GM18511 (cell line): ENCODE data around the gene AWAT2.
"Not testable (repeated sequence)": the region's sequence is repeated elsewhere in the genome, so short reads cannot be mapped to it uniquely, and the experiment has no call there.

Experiments
- ATAC-seq: cut with Tn5 transposase; IDR thresholded peaks from one replicate; pipeline ENCODE4 v1.9.1; 2021; ENCODE audit warnings: mild to moderate bottlenecking, moderate library complexity; ENCODE audit not compliant: unreplicated experiment

The AWAT2 gene

DNA sequence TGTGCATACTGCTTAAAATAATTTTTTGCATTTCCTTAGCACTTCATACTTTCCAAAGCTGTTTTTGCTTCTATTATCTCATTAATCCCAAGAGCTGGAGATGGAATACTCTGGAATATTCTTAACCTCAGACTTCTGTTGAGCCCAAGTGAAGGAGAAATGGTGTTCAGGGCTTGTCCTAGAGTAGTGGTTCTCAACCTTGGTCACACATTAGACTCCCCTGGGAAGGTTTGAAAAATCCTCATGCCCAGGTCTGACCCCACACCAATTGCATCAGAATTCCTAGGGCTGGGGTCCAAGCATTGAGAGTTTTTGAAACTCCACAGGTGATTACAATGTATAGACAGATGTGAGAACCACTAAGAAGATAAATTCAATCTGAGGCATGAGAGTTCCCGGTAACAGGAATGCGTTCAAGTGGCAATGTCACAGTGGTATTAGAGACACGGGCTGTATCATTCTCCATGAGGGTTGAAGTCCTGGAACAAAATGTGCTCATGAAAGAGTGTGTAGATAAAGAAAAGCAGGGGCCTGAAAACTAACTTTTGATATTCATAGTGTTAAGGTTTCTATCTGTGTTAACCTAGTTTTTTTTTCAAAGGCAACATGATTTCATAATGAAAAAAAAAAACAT, 47.9 kb downstream of the AWAT2 start:
- ATAC-seq = no peak

DNA sequence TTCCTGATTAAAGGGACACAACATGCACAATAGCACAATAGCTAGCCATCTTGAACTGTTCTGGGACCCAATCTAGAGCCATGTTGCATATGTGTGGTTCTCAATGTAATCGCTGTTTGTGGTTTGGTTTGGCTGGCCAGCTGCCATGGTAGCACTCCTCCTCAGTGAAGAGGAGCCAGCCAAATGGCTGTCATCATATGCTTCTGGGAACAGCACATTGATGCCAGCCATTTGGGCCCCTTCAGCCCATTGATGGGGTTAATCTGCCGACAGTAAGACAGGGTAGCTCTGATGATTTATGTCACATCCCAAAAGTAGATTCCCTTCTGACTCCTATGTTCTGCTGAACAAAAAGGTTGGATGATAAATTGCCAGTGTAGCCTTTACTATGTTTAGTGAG, 48.5 kb downstream of the AWAT2 start:
- no peak for ATAC-seq

DNA sequence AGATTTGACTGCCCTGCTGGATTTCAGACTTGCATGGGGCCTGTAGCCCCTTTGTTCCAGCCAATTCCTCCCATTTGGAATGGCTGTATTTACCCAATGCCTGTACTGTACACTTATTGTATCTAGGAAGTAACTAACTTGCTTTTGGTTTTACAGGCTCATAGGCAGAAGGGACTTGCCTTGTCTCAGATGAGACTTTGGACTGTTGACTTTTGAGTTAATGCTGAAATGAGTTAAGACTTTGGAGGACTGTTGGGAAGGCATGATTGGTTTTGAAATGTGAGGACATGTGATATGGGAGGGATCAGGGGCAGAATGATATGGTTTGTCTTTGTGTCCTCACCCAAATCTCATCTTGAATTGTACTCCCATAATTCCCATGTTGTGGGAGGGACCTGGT, 51.4 kb downstream of the AWAT2 start:
- not testable (repeated sequence) for ATAC-seq

DNA sequence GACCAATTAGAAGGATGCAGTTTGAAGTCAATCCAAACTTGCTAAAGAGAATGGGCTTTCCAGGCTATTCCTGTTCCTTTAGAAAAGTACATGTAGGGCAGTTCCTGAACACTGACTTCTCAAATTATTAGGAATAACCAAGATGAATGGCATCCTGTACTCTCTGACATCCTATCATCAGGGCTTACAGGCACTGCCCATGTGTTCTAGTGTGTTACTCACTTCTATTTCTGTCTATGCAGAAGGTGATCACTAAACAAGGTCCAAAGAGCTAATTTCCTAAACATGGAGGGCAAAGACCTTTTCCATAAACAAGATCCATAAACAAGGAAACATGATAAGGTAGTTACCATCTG, 53.6 kb downstream of the AWAT2 start:
- ATAC-seq = no peak

DNA sequence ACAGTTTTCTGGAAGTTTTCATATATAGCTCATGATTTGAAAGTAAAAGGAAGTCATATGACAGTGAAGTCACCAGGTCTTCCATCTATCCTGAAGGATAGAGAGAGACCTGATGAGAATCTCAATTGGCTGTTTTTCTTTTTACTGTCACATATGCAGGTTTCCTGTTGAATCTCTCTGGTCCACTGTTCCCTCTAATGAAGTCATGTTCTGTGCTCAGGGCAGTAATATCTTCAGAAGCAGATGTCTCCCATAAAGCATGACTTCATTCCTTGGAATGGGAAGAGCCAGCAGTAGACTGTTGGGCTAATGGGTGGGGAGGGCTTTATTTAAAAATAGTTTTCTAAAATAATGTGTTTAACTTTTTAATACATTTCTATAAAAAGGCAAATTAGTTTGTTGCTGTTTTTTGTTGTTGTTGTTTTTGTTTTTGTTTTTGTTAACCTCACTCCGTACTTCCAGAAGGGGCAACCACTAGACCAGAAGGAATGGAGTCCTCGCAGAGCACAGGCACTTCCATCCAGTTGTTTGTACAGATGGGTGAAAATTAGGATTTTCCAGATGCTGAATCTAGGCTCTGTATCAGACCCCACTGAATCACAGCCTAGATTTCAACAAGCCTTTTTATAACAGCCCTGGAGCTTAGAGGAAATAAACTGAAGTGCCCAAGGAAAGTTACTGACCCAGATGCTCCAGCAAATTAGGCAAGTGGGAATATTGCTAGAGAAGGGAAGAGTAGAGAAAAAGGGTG, 54.2 kb downstream of the AWAT2 start:
- no peak for ATAC-seq

DNA sequence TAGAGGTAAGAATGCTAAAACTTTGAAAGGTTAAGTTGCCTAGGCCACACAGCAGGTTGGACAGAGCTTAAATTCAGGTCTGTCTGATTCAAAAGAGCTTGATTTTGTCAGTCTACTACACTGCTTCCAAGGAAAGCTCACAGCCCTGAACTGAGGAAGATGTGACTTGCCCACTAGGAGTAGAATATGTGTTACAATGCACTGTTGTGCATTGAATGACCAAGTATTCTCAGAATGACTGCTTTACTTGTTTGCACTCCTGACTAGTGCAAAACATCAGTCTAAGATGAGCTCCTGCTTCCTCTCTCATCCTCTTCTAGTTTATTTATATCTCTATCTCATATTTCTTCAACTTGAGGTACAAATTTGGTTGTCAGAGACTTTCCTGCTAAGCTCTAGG, 56.2 kb downstream of the AWAT2 start:
- ATAC-seq = no peak

DNA sequence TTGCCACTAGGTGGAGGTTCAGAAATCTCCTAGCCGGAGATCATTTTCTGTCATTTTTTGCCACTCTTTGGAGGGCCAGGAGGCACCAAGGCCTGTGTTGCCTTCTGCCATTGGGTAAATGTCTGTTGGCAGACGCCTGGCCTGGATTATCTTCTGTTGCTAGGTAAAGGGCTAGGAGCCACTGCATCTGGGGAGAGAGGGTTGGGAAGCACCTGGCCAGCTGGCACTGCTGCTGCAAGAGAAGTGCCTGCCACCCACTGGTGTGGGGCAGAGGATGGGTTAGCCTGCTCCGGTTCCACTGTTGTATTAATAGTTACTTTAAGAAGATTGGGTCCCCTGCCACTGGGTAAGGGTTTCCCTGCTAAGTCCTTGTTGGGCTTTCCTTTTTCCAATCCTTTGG, 58.1 kb downstream of the AWAT2 start:
- ATAC-seq = no peak
